HS-27A (cell line): ENCODE data around the gene DMXL1.
"Not testable (repeated sequence)": the region's sequence is repeated elsewhere in the genome, so short reads cannot be mapped to it uniquely, and the experiment has no call there.

ENCODE experiments used
- DNase-seq: peaks from one replicate; pipeline ENCODE4 v3.0.0-alpha.2; 2012; ENCODE audit warnings: low read depth, missing footprints

Gene DMXL1

DNA sequence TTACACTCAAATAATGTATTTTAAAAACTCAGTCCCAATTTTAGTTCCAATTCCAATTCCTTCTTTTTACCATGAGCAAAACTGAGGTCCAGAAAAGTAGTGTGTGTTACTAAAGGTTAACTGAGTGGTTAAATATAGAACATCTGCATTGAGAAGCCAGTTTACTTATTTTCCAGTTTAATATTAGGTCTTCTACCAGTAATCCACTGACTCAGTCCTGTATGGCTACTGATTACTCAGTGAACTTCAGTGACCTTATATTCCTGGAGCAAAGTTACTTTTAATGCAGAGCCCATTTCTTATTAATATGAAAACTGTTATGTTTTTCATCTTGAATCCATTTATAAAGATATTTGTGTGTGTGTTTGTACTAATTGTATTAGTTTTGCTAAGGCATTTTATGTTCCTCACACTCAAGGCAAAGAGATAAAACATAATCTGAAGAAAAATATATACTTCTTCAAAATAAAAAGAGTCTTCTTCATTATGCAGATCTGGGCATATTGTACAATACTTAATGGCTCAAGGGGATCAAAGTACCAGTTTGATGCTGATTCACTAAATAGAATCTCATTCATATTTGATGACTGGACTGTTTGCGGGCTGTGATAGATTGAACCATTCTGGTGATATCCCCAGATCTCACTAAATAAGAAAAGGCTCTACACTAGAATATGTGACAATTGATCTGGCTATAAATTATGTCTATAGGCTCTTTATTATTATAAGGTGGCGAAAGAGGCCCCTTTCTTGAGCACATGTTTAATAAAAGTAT, 60.8 kb downstream of the DMXL1 start:
- DNase-seq = no peak

DNA sequence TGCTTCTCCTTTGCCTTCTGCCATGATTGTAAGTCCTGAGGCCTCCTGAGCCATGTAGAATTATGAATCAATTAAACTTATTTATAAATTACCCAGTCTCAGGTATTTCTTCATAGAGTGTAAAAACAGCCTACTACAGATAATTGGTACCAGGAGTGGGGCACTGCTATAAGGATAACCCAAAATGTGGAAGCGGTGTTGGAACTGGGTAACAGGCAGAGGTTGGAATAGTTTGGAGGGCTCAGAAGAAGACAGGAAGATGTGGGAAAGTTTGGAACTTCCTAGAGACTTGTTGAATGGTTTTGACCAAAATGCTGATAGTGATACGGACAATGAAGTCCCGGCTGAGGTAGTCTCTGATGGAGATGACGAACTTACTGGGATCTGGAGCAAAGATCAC, 64.9 kb downstream of the DMXL1 start:
- DNase-seq = not testable (repeated sequence)

DNA sequence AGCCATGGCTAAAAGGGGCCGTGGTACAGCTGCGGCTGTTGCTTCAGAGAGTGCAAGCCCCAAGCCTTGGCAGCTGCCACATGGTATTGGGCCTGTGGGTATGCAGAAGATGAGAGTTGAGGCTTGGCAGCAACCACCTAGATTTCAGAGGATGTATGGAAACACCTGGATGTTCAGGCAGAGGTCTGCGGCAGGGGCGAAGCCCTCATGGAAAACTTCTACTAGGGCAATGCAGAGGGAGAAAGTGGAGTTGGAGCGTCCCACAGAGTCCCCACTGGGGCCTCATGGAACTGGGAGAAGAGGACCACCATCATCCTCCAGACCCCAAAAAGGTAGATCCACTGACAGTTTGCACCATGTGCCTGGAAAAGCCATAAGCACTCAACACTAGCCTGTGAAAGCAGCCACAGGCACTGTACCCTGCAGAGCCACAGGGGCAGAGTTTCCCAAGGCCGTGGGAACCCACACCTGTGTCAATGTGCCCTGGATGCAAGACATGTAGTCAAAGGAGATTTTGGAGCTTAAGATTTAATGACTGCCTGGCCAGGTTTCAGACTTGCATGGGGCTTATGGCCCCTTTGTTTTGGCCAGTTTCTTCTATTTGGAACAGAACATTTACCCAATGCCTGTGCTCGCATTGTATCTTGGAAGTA, 65.9 kb downstream of the DMXL1 start:
- DNase-seq = no peak

DNA sequence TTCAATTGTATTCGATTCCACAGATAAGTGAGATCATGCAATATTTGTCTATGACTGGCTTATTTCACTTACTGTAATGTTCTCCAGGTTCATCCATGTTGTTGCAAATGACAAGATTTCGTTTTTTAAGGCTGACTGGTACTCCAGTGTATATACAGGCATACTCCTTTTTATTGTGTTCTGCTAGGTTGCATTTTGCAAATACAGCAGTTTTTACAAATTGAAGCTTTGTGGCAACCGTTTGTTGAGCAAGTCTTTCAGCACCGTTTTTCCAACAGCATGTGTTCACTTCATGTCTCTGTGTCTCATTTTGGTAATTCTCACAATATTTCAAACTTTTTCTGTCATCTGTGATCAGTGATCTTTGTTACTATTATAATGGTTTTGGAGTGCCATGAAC, 82.7 kb downstream of the DMXL1 start:
- DNase-seq = no peak

DNA sequence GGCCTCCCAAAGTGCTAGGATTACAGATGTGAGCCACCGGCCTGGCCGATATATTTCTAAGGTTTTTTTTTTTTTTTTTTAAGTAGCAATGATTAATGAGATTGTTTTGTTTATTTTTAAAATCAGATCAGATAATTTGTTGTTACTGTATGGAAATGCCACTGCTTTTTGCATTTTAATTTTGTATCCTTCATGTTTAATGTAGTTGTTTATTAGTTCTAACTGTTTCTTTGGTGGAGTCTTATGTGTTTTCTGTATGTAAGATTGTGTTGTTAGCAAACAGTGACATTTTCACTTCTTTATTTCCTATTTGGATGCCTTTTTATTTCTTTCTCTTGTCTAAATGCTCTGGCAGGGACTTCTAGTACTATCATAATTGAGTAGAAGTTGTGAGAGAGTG, 87.3 kb downstream of the DMXL1 start:
- DNase-seq = no peak

DNA sequence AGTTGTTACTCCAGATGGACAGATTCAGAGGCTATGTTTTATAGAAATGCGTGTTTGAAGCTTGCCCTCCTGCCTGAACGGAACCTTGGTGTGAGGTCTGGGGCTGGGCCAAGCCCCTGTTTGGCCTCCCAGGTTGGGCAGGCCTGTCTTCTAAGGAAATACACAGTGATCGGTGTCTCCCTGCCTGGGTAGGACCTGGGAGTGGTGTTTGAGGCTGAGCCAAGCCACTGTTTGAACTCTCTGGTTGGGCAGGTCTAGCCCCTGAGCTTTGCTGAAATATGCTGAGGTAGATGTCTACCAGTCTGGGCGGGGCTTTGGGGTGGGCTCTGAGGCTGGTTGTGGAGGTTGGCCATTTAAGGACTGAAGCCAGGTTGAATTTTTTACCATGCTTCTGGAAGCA, 90.5 kb downstream of the DMXL1 start:
- no peak for DNase-seq

DNA sequence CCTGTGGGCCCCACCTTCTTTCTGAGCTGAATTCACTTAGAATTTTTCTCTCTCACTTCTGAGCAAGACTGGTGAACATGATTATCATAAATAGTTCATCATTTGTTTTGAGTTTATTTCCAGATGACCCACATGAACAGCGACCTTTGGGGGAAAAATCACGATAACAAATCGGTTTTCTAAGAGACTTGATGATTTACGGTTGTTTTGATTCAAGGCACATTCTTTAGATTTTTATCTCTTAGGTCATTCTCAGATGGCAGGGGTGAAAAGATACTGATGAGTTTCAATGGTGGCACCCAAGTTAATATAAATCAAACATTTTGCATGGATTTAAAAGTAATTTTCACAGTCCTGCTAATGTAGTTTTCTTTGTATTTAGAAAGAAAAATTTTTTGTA, 95.1 kb downstream of the DMXL1 start:
- peak; percentile 0 for DNase-seq

DNA sequence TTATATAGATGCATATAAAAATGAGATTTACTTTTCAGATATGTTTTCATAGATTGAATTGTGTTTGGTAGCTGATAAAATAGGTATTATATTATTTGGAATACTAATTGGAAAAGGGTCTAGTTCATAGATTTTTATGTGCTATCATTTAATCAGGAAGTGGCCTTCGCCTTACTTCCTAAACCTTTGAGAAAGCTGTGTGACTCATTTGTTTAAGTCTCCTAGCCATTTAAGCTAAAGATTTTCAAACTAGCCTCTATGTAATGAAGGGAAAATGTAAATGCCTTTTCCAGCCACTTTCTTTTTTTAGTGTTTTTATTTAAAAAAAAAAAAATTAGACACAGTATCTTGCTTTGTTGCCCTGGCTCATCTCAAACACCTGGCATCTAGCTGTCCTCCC, 97.5 kb downstream of the DMXL1 start:
- no peak for DNase-seq

DNA sequence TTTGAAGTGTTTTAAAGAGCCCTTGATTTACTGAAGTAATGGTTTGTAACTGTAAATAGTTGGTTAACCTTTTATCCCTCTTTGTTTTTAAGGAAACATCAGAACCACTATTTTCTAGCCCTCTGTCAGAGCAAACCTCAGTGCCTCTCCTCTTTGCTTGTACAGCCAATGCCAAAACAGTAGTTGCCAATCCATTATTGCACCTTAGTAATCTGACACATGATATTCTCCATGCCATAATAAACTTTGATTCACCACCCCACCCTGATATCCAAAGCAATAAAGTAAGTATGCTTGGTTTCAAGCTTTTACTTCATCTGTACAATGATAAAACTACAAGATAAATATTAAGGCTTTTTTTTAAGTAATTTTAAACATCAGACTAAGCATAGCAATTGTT, 100.8 kb downstream of the DMXL1 start:
- no peak for DNase-seq

DNA sequence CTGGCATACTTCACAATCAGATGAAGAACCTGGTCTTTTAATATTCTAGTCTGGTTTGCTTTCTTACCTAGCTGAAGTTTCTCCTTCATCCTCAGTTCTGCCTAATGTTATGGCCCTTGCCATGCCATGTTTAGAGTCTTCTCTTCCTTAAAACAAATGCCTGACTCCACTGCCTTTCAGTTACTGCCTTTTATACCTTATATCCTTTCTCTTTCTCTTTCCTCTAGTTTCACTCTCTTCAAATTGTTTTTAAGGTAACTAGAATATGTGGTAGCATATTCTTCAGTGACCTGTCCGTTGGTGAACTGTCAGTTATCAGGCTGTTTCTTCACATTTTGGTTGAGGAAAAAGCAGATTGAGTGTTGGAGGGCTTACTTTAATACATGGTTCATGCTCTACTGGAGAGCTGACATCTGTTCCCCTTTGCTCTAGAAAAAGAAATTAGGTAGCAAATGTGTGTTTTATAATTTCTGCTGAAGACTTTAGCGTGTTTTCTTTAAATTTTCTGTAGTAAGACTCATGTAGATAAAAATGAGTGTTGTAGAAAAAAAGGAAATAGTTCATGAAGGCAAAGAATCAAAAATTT, 103.8 kb downstream of the DMXL1 start:
- DNase-seq = no peak

DNA sequence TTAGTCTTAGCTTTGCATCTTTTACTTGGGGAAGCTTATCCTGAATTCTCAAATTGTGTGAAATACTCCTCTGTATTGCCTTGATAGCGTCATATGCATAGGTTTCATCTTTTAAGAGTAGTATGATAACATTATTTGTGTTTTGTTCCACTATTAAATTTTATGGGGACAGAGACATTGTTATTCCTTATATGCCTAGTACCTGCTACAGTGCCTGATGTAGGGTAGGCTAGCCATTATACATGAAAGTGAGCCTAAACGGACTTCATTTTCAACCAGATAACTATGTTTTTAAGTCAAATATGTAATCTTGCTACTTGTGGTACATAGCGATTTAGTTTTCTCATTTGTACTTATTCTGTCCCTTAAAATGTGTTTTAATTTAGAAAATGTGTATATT, 105.9 kb downstream of the DMXL1 start:
- DNase-seq = no peak

DNA sequence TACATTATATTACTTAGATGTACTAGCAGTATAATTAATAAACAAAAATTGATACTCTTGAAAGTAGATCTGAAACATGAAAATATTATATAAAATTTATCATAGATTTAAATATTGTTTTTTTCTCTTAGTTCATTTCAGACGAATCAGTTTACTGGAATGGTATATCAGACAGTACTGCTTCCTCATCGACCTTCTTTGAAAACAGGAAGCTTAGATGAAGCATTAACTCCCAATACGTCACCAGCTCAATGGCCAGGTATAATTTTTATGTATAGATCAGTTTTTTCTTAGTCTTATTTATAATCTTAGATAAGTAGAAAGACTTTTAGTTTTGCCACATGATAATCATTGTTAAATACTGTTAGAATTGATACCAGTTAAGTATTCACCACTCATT, 106.3 kb downstream of the DMXL1 start:
- no peak for DNase-seq

DNA sequence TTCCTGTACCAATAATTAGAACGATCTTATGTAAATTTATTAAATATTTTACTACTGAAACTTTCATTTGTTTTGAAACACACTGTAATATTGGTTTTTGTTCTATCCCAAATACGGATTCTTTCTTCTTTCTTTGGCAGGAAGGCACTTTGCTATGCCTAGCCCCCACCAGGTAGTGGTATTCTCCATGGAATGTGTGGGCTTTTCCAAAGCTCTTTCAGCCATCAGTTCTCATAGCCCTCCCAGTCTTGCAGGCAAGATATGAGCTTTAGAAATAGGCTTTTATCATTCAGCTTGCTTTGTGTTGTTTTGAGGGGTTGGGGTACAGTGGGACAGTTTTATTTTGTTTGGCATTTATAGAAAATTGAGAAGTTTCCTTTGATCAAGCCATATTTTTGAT, 107.5 kb downstream of the DMXL1 start:
- DNase-seq = no peak

DNA sequence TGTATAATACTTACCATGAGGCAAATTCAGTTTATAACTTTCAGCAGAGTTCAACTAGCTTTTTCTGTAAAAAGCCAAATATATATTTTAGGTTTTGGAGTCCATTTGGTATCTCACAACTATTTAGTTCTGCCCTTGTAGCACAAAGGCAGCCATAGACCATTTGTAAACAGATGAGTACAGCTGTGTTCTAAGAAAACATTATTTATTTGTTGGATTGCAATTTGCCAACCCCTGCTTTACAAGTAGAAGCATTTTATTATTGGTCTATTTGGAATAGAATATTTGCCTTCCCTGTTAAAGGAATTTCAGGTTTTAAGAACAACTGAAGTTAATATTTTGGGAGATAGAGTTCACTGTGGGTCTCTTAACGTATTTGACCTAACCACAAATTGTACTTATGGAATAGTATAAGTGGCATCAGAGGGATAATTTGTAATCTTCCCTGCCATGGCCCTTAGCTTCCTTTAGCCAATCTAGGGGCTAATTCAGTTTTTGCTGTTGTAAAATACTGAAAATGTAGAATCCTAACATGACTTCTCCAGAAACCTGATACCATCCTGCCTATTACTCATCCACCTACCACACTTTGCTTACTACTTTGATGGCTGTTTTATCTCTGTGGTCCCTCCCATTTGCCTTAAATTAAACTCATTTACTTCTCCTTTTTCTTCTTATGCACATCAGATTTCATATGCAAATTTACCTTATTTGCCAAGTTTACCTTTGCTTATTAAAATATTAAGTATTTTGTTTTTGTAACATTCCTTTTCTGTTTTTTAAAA, 109.2 kb downstream of the DMXL1 start:
- no peak for DNase-seq

DNA sequence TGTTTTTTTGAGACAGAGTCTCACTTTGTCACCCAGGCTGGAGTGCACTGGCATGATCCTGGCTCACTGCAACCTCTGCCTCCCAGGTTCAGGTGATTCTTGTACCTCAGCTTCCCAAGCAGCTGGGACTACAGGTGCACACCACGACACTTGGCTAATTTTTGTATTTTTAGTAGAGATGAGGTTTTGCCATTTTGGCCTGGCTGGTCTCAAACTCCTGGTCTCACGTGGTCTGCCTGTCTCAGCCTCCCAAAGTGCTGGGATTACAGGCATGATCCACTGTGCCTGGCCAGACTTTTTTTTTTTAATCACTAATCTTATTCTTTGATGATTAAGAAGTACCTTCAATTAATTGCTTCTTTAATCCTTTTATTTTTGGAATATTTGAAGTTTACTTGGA, 114.6 kb downstream of the DMXL1 start:
- DNase-seq = not testable (repeated sequence)

DNA sequence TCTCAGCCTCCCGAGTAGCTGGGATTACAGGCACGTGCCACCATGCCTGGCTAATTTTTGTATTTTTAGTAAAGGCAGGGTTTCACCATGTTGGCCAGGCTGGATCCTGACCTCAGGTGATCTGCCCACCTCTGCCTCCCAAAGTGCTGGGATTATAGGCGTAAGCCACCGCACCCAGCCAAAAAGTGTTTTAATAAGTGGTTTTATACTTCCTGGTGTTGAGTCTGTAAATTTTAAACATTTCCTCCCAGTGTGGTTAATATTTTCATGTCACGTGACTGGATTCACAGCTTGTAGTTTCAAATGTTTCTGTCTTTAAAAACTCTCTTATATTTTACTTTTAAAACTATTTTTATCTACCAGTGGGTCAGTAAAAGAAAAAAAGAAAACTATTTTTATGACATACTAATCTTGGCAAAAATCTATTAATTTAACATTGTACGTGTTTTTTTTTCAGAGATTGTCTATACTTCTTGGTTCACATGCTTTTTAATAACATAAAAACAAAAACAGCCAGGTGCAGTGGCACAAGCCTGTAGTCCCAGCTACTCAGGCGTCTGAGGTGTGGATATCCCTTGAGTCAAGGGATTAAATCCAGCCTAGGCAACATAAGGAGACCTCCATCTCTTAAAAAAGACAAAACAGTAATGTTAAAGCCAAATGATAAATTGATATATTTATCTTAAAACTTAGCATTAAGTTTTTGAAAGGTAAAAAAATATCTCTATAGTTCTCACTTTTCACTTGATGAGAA, 117.1 kb downstream of the DMXL1 start:
- no peak for DNase-seq

DNA sequence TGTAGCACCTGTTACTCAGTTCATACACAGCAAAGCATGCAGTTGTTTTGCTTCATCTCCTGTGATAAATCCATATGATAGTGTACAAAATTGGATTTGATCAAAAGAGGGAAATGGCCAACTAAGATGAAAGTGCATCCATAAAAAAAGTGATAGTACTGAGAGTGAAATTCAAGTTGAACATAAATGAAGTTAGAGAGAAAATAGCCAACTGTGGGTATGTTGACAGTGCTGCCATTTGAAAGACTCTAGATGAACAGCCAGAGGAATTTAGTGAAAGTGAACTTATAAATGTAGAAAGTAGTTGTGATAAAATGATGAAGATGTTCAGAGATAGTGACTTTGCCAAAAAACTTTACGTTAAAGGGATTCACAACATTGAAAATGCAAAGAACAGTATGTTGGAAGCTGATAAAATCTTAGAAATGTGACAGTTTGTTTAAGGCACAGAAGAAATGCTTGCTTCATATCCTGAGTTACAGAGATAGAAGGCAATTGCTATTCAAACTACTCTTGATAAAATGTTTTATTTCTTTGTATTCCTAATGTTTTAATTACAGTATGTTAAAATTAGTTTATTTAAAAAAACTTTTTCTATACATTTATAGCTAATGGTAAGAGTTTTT, 119.7 kb downstream of the DMXL1 start:
- no peak for DNase-seq

DNA sequence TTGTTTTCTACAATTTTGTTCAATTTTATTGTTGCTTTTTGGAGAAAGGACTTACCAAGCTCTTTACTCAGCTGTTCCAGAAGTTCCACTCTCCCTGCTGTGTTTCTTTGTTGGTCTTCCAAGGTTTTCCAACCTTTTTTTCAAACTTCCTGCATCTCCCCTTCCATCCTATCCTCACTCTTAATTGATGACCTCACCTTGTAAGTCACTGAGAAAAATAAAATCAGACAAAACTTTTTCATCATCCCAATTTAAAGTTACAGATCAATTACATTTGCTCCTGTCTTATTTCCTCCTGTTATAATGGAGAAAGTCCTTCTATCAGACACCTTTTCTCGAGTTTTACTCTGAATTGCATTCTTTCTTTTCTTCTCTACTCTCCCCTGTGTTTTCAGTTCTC, 121.1 kb downstream of the DMXL1 start:
- no peak for DNase-seq

DNA sequence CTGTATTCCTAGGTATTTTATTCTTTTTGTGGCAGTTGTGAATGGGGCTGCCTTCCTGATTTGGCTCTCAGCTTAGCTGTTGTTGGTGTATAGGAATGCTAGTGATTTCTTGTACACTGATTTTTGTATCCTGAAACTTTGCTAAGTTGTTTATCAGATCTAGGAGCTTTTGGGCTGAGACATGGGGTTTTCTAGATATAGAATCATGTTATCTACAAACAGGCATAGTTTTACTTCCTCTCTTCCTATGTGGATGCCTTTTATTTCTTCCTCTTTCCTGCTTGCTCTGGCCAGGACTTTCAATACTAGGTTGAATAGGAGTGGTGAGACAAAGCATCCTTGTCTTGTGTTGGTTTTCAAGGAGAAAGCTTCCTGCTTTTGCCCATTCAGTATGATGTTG, 129.9 kb downstream of the DMXL1 start:
- no peak for DNase-seq

DNA sequence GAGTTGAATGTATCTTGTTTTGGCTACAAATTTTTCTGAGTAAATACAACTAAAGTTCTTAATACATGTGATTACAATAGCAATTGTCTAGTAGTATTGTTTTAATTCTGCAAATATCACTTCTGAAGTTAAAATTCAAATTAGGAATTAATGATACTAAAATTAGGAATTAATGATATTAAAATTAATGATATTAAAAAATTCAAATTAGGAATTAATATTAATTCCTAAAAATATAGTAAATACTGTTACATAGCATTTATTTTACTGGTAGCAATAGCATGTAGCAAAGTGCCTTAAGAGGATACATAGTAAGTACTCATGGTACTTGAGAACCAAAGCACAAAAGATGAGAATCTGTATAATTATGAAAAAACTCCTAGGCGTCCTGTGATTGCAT, 136.2 kb downstream of the DMXL1 start:
- DNase-seq = no peak

DNA sequence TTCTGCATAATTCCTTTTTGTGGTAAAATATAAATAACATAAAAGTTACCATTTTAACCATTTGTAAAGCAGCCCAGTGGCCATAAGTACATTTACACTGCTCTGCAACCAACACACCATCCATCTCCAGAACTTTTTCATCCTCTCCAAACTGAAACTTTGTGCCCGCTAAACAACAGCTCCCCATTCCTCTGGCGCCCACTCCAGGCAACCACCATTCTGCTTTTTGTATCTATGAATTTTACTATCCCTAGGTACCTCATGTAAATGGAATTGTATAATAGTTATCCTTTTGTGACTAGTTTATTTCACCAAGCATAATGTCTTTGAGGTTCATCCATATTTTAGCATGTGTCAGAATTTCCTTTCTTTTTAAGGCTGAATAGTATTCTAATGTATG, 141.1 kb downstream of the DMXL1 start:
- no peak for DNase-seq

DNA sequence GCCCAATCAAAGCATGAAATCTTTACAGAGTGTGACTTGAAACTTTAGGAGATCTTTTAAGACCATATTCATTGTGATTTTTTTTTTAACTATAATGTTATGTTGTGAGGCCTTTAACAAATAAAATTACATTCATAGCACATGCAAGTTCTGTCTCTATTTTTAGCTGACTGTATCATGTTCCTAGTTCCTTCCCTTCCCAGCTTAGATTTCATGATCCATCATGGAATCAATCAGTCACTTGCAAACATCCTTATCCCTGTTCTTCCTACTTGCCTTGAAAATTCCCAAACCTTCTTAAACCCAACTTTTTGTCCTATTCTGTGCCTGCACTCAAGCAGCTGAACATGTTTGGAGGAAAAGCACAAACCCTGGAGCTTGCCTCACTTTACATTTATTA, 141.8 kb downstream of the DMXL1 start:
- no peak for DNase-seq
